HG03060 (cell line): ENCODE results near the gene ACTR1B.
A peak's percentile ranks its signal among the peaks of the same experiment; 100 is the strongest.
"Not testable (repeated sequence)": the region's sequence is repeated elsewhere in the genome, so short reads cannot be mapped to it uniquely, and the experiment has no call there.

ENCODE experiments used
- ATAC-seq: cut with Tn5 transposase; IDR thresholded peaks from one replicate; pipeline ENCODE4 v1.9.1; 2021; ENCODE audit warnings: low read depth, moderate number of reproducible peaks; ENCODE audit not compliant: unreplicated experiment

Gene ACTR1B

DNA sequence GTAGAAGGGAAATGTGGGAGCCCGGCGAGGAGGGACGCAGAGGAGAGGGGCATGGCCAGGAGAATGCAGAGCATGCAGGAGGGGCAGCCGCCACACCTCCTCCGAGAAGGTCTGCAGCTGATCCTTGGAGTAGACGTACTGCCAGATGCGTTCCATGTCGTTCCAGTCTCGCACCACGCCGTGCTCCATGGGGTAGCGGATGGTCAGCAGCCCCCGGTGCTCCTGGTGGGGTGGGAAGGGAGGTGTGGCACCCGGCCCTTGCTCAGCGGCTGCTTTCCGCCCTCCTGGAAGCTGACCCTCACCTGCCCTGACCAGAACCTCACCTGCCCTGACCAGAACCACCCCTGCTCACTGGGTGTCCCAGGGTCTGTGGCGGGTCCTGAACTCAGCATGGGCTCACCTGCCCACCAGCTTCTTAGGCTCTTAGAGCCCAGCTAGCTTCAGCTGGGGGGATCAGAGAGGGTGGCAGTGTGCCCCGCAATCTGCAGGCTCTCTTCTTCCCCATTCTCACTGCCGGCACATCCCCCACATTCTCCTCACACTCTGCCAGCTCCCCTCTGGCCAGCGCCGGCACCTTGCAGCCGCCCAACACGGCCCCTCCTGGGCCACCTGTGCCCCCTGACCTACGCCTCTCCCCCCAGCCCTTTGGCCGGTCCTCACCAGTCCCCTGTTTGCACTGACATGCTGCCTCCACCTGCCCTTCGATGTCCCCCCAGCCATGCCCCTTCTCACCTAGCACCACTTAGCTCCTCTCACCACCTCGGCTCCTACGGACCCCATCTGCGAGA lies 4.4 kb downstream of the ACTR1B start:
- ATAC-seq: no peak

DNA sequence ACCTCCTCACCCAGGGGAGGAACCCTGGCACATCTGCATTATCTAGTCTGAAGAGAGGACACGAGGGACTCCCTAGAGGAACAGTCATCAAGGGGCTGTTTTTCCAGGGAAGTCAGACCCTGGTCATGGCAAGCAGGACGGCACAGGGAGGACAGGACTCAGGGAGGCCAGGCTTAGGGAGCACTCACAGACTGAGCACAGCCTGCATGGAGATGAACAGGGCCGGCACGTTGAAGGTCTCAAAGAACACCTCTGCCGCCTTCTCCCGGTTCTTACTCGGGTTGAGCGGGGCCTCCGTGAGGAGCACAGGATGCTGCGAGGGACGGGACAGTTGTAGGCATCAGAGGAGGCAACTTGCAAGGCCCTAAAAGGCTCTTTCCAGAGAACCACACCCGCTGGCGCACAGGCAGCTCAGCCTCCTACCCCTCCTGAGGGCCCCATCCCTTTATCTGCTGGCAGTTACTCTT lies 5.1 kb downstream of the ACTR1B start:
- ATAC-seq: no peak

GRCh38 chr2:97657986-97658690 lies 5.7 kb downstream of the ACTR1B start:
- ATAC-seq: no peak

- ATAC-seq: no peak
Observed at GRCh38 chr2:97656905-97657587, 6.8 kb downstream of the ACTR1B start.

DNA sequence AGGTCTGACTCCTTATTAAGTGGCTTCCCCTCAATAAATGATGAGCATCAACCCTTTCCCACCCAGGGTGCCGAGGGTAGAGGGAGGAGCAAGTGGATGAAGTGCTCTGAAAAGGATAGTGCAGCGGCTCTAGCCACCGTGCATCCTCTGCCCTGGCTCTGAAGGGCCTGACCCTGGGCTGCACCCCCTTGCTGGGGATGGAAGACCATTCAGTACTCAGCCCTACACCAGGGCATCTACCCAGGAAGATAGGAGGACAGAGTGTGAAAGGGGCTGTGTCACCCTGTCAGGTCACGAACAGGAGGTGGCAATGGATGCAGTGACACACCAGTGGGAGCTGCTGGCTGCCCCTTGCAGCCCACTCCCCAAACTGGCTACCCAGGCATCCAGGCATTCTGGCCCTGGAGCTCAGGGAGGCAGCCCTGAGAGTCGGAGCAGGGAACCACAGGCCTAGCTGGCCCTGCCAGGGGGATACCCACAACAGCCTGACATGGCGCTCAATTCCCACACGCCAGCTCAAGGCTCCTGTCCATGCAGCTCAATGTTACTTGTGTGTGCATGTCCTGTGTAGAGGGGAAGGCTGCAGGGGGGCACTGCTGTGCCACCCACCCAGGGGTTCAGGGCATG lies 7.6 kb downstream of the ACTR1B start:
- ATAC-seq: no peak

DNA sequence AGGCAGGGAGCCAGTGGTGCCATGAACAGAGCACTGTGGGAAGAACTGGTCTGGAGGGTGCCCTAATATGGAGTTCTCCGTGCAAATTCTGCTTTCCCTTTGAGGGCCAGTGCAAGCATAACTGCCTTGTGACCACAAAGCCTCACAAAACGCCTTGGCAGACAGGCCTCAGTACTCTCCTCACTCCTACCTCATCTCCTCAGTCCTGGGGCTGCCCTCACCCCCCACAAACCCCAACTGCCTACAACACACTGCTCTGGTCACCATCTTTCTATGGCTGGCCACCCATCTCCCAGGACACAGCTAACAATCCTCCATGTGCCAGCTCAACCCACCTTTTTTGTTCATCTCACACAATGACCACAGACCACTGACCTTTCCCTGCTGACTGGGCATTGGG lies 9.1 kb downstream of the ACTR1B start:
- no peak for ATAC-seq

GRCh38 chr2:97654309-97654708 lies 9.5 kb downstream of the ACTR1B start:
- no peak for ATAC-seq

- no peak for ATAC-seq
Observed at GRCh38 chr2:97653874-97654273, 10.0 kb downstream of the ACTR1B start.

DNA sequence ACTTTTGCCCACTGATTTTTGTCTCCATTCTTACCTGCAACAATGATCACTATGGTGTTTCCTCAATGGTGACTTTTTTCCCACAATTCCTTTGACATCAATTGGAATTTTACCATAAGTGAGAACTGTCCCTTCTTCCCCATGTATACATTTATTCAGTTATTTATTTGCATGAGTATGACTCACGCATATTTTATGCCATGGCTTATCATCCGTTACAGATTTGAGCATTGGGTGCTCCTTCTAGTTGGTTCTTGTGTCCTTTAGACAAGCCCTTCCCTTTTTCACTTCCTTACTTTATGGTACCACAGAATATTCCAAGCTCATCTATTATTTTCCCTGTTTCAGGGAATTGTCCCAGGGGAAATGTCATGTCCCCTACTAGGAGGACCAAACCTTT lies 10.4 kb downstream of the ACTR1B start:
- ATAC-seq: no peak

GRCh38 chr2:97651114-97651513 lies 12.7 kb downstream of the ACTR1B start:
- no peak for ATAC-seq

GRCh38 chr2:97646977-97647376 lies 16.9 kb downstream of the ACTR1B start:
- no peak for ATAC-seq

GRCh38 chr2:97645695-97646629 lies 17.9 kb downstream of the ACTR1B start, which contains the start of gene COX5B:
Gene COX5B, plus strand, starts transcription at chr2:97646062. Its CDS starts 25 bp downstream, at chr2:97646087.
- ATAC-seq: peak; percentile 79

DNA sequence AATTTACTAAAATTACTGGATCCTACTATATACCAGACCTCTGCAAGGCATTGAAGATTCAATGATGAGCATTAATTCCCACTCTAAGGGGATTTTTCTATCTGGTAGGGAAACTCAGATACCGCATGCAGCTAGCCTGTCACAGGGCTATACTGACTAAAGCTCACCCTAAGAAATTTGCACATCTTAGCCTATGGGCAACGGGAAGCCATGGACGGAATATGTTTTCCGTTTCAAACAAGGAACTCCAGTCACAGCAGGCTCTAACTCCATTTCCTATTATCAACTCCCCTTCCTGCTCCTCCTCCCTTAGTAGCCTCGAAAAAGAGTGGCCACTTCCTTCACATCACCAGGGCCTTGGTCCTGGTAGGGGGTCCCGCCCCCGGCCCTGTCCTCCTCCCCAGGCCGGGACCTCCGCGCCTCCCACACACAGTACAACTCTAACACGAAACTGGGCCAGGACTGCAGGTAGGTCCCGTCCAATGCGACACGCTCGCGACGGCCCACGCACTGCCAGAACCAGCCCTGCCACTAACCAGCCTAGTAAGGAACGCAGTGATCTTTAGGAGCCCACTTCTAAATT lies 18.6 kb downstream of the ACTR1B start:
- ATAC-seq: peak; percentile 13

DNA sequence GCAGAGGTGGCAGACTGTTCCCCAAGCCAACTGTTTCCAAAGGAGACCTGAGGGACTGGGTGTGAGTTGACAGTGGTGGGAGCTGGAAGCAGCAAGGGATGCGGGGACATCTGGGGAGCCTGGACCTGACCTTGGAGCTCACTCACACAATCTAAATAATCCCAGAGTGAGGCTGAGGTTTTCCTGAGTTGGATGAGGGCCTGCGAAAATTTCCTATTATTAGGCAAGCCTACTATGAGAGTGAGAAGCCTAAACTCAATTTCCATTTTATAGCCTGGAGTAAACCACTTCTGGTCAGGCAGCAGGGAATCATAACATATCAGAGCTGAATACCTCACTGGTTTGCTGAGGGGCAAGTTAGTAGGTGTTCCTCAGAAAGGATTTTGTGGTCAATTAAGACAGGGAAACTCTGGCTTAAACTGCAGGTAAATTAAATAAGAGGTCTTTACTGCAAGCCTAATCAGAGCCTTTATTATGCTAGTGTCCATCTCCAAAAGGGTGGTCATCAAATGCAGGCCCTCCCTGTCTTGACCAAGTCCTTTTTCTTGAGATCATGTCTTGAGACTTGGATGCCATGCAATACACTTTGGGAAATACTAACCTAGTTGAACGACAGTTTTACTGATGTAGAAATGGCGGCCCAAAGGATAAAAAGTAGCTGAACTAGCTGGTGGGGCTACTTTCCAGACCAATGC lies 19.7 kb downstream of the ACTR1B start:
- no peak for ATAC-seq

DNA sequence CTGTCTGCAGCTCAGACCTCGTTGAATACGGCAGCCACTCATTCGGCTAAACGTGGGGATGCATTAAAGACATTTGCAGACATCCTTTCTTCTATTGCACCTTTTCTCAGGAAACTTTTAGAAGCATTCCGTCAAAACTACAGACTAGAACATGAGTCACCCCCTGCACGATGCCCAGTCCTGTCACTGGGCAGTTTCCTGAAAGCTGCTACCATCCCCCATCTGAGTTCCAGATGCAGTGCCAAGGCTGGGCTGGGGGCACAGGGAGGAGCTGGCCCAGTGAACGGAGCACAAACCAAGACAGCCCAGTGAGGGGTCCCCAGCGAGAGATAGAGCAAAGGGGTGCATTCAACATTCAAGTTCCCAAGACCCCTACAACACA lies 37.8 kb downstream of the ACTR1B start:
- not testable (repeated sequence) for ATAC-seq

- ATAC-seq: not testable (repeated sequence)
Observed at GRCh38 chr2:97625354-97626048, 38.3 kb downstream of the ACTR1B start.

DNA sequence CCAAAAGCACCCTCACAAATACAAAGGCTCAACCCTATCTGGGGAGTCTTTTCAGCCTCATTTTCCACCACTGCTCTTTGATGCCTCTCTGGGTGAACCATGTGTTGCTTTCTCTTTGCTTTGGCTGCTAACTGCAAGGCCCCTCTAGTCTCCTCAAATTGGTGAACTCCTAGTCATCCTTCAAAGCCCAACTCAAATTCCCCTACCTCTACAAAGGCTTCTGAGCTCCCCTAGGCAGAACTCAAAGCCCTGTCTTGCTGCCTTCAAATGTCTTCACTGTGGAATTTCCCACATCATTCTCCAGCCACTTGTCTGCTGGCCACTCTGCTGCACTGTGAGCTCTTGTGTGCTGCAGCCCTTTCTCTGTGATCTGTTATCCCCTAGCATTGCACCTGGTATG lies 40.9 kb downstream of the ACTR1B start:
- not testable (repeated sequence) for ATAC-seq

GRCh38 chr2:97620492-97620891 lies 43.4 kb downstream of the ACTR1B start:
- not testable (repeated sequence) for ATAC-seq
